SKM-1 treated with dmso at 0.1 percent for 144 hours (cell line): ENCODE measurements around the gene SLC9A2.

Experiments used
- DNase-seq: peaks from one replicate; lab custom pipeline; 2025; ENCODE audit not compliant: unreplicated experiment; lab: John Stamatoyannopoulos, UW

SLC9A2 gene, protein sequence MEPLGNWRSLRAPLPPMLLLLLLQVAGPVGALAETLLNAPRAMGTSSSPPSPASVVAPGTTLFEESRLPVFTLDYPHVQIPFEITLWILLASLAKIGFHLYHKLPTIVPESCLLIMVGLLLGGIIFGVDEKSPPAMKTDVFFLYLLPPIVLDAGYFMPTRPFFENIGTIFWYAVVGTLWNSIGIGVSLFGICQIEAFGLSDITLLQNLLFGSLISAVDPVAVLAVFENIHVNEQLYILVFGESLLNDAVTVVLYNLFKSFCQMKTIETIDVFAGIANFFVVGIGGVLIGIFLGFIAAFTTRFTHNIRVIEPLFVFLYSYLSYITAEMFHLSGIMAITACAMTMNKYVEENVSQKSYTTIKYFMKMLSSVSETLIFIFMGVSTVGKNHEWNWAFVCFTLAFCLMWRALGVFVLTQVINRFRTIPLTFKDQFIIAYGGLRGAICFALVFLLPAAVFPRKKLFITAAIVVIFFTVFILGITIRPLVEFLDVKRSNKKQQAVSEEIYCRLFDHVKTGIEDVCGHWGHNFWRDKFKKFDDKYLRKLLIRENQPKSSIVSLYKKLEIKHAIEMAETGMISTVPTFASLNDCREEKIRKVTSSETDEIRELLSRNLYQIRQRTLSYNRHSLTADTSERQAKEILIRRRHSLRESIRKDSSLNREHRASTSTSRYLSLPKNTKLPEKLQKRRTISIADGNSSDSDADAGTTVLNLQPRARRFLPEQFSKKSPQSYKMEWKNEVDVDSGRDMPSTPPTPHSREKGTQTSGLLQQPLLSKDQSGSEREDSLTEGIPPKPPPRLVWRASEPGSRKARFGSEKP

DNA sequence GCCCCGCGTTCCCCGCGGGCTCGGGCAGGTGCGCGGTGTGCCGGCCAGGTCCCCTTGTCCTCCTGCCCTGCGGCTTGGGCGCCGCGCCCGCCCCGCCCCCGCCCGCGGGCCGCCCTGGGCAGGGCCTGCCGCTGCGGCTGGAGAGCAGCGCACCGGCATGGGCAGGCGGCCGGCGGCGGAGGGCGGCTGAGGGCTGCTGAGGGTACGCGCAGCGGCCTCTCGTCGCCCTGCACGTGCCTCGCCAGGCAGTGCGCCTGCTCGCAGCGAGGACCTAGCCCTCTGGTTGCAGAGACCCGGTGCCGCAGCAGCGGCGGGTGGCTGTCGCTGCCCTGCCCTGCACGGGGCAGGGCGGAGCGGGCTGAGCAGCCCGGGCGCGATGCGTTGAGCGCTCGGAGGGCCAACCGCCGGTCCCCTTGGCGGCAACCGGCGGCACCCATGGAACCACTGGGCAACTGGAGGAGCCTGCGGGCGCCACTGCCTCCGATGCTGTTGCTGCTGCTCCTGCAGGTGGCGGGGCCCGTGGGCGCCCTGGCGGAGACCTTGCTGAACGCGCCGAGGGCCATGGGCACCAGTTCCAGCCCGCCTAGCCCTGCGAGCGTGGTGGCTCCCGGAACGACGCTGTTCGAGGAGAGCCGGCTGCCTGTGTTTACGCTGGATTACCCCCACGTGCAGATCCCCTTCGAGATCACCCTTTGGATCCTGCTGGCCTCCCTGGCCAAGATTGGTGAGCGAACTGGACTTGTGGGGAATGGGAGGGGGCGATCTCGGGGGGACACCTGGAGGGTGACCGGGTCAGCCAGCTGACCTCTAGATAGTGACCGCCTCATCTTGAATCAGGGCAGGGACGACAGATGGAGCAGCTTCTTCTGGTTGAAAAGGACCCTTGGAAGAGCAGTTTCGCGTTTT, at the start of gene SLC9A2:
SLC9A2 (plus strand) TSS at position 140 of the 906 bp plus-strand sequence; CDS start at position 436, 296 bp downstream.
- no peak for DNase-seq

DNA sequence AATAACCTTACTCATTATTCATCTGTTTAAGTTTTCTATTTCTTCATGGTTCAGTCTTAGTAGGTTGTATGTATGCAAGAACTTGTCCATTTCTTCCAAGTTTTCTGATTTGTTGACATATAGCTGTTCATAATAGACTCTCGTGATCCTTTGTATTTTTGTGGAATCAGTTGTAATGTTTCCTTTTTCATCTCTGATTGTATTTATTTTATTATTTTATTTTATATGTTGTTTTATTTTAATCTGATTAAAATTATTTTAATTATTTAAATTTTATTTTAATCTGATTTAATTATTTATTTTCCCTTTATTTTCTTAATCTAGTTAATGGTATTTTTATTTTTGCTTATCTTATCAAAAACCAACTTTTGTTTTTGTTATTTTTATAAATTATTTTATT, 43.5 kb upstream of the SLC9A2 start:
- DNase-seq, result no peak

DNA sequence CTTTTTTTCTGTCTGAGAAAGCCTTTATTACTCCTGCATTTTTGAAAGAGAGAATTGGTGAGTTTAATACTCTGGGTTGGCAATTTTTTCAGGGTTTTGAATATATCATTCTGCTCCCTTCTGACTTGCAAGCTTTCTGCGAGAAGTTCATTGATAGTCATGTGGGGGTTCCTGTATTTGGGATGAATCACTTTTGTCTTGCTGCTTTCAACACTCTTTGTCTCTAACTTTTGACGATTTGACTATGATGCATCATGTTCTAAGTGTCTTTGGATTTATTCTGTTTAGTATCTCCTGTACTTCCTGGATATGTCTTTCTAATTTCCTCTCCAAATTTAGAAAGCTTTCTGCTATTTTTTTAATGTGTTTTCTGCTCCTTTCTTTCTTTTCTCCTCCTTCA, 41.0 kb upstream of the SLC9A2 start:
- DNase-seq, result no peak

DNA sequence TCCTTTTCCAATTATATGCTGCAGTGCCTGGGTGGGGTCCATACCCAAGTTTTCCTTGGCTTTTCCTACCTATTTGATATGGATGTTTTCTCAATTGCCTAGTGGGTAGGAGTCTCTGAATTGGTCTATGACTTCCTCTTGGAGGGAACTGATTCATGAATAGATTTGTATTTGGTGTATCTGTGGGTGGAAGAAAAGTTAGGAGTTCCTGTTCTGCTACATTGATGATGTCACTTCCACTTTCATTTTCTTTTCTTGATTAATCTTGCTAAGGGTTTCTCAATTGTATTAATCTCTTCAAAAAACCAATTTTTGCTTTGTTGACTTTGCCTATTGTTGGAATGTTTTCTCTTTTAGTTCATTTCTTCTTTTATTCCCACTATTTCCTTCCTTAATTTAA, 37.4 kb upstream of the SLC9A2 start:
- DNase-seq, result peak; percentile 47

DNA sequence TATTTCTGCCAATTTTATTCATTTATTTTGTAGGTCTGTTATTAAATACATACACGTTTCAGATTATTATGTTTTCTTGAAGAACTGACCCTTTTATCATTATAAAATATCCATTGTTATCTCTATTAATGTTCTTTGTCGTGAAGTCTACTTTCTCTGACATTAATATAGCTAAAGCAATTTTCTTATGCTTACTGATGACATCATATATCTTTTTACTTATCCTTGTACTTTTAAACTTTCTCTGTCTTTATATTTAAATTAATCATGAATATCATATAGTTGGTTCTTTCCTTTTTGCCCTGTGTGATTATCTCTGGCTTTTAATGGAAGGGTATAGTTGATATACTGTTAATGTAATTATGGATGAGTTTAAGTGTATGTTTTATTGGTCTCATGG, 36.5 kb upstream of the SLC9A2 start:
- DNase-seq, result no peak

DNA sequence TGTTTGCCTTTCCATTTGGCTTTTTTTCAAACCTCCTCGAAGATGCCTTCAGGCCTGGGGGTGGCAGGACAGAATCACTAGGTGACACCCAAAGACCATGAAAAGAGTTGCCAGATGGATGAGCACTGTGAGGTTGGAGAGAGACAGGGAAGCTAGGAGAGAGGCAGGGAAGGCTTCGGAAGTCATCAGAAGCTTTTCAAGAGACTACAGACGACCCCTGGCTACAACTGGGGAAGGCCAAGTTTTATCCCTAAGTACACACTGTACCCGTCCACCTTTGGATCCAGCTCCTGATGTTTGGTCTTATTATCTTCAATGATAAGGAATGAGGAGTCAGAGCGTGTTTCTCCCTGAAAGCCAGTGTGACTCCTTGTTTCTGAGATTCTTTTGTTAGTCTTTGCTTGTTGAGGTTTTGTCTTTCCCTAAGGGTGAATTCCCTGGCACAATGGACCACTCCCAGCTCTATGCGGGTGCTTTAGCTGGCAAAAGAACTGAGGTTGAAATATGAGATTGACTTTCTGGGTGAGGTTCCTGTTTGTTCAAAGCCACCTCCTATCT, 33.4 kb upstream of the SLC9A2 start:
- no peak for DNase-seq

DNA sequence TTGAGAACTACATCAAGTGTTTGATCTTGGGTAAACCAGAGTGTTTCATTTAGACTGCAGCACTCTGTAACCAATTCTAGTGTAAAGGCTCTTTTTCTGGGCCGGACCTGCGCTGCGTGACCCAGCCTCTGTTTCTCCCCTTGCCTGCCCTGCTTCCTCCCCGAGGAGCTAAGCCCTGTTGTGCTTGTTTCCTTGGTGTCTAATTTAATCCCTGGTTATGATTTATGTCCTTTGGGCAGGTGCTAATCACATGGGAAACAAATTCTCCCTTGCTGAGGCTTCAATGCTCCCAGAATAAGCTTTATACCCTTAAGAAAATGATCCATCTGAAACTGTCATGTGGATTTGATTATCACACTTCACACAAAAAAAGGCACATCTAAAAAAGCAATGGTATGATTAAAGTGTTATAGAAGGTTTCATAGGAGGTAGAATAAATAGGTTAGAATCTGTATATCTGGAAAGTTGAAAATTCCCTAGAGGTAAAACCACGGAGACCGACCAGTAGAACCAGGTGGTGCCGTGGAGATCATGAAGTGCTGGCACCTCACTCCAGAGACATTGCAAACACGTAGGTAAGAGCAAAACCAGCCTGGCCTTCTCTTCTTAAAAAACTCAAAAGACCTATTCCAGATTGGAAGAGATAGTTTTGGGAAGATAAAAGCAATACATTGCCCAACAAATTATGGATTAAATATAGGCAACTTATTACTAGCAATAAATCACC, 31.0 kb upstream of the SLC9A2 start:
- no peak for DNase-seq

DNA sequence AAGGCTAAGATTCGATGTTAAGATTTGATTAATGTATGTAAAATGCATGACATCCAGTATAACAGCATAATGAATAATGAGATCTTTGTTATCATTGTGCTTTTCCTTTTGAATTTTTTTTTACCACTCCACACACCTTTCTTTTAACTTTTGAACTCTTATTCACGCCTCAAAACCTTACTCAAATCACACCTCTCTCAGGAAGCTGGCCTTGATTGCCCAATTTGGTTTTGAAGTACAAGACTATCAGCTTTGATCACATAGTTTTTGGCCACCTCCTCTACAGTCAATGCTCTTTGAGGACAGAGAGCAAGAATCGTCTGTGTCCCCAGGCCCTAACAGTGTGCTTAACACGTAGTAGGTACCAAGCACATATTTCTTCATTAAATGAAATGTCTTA, 29.9 kb upstream of the SLC9A2 start:
- DNase-seq, result no peak

DNA sequence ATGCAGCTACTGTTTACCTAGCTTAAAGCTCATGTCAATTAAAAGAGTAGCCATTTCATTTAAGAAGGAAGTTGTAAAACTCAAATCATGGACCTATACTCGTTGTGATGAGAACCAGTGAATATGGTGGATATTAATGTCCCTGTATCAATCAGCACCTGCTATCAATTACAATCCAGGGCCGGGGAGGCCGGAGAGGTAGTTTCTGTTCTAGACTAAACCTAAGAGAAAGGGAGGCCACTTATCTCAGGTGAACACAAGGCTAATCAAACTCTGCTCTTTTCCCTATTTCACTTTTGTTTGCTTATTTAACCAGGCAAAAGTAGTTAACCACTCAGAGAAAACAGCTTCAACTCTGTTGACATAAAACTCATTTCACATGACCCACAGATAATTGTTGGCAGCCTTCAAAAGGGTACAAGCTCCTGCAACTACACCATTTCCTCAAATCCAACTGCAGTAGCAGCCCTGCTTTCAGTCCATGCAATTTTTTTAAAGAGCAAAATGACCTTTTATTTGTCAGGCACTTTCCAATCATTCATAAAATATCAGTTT, 27.8 kb upstream of the SLC9A2 start:
- no peak for DNase-seq

DNA sequence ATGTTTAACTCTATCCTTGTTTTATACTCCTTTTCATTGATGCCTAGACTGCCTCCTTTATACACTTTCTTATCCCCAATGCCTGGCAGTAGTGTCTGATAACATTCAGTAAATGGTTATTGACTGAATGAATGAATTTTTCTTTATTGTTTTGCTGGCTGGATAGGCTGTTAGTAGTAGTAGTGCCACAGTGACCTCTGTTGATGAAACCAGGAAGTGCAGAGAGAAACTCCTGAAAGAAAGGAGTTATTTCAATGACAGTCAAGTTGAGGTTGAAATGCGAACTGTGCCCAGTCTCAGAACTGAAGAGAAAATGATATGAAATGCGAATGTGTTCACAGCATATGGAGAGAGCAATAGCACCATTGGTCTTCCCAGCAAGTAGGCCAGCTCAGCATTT, 26.8 kb upstream of the SLC9A2 start:
- peak; percentile 10 for DNase-seq

DNA sequence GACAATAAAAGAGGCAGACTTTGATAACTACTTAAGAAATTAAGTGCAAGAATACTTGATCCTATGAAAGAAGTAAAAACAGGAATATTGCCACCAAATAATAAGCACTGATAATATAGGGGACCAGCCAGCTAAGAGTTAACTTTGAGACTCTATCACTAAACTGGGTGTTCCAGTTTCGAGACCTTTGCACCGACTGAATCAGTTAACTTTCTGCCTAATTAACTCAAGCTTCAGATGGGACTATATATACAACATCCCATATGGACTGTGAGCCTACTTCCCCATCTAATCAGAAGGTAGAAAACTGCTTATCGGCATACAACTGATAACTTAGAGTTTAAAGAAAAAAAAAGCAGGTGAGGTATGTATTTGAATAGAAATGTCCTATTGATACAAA, 25.8 kb upstream of the SLC9A2 start:
- DNase-seq, result no peak

DNA sequence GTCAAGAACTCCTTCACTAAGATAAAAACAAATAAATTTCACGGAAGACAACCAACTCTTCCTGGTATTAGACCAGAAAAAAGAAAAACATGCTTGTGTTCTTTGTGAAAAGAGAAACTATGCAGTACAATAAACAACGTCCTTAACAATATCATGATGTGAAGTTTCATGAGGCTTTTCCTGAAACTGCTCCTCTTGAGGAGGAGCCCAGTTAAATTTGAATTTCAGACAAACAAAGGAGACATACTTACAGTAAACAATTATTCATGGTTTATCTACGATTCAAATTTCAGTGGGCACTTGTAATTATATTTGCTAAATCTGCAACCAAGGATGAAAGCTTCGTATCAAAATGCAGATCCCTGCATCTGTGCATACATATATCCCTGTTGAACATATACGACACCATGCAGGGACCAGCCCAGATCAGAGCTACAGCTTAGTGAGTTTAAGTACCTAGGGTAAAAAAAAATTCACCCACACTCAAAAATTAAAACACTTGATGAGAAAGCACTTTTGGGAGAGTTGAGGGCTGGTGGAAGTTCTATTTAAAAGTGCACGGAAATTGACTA, 24.8 kb upstream of the SLC9A2 start:
- DNase-seq, result no peak

DNA sequence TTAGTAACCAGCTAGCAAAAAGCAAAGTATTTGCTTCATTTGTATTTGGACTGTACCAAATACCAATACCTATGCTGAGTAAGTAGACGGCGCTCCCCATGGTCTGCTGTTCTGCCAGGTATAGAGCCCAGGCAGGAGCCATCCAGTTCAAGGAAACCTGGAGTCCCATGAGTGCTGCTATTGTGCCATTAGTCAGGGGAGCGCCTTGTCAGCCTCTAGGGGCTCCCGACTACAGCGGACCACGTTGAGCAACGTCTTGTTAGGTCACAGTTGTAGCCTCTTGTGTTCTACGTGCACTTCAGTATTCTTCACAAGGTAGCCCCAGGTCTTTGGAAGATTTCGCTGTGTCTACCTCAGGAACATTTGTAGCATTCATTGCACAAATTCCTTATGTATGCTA, 21.6 kb upstream of the SLC9A2 start:
- DNase-seq, result no peak

DNA sequence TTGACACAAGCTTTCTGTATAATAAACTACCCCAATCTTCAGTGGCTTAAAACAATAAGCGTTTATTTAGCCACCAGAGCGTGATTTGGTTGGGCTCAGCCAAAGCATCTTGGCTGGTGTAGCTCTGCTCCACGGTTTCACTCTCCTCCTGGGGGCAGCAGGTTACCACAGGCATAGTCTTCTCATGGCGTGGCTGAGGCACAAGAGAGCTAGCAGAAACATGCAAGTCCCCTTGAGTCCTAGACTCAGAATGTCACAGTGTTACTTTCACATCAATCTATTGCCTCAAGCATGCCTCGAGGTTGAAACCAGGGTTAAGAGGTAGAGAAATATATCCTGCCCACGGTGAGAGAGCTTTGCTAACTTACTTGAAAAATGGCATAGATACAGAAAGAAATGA, 19.9 kb upstream of the SLC9A2 start:
- DNase-seq, result no peak

DNA sequence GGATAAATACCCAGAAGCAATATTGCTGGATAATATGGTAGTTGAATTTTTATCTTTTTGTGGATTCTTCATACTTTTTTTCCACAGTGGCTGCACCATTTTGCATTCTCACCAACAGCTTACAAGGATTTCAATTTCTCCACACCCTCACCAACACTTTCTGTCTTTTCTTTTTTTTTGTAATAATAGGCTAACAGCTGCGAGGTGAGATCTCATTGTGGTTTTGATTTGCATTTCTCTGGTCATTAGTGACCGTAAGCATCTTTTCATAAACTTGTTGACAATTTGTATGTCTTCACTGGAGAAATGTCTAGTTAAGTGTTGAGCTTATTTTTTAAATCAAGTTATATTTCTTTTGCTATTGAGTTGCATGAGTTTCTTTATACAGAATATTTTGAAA, 17.6 kb upstream of the SLC9A2 start:
- no peak for DNase-seq

DNA sequence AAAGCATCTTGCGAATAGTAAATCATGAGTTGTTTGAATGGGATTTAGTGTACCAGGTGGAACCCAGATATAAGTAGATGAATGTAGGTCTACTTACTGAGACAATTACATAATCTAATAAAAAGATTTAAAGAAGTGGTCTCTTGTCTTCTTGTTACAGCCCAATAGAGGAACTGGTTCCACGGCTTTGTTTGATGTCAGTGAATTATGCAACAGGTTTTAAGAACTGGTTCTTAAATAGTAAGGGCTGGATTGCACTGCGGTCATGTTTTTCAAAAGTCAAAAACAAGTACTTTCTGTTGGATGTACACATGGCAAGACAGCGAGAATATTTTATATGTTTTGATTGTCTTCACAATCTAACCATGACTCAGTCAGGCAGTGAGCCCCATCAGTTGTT, 15.4 kb upstream of the SLC9A2 start:
- peak; percentile 69 for DNase-seq

DNA sequence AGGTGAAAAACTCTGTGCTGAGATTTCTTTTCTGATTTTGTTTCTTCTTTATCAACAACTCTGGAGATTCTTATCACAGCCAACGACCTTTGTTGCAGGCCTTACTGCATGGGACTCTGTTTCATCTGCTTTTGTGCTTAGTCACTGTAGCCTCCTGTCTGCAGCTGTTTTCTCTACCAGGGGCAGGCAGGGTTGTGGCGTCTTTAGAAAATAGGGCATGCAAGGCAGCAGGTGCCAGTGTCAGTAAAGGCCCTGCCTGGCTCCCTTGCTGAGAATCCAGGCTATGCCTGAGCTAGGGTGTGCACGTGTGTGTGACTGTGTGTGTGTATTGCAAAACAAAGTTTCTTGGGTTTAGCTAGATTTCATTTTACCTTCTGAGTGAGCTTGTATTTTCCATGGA, 14.6 kb upstream of the SLC9A2 start:
- no peak for DNase-seq

DNA sequence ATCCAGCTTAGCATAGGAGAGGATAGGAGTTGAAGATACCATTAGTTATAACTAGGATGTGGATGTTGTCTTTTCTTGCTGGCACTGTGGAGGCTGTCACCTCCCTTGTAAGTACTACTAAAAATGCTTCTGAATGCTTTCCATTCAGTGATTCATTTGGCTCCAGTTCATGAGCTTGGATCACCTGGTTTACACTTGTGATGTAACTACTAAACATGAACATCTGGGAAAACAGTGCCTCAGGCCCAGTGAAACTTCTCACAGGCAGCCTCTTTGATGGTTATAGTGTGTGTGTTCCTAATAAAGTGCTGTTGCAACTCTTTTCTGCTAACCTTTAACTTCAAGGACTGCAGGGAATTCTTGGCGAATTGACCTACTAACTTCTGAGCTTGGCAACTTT, 13.0 kb upstream of the SLC9A2 start:
- no peak for DNase-seq

DNA sequence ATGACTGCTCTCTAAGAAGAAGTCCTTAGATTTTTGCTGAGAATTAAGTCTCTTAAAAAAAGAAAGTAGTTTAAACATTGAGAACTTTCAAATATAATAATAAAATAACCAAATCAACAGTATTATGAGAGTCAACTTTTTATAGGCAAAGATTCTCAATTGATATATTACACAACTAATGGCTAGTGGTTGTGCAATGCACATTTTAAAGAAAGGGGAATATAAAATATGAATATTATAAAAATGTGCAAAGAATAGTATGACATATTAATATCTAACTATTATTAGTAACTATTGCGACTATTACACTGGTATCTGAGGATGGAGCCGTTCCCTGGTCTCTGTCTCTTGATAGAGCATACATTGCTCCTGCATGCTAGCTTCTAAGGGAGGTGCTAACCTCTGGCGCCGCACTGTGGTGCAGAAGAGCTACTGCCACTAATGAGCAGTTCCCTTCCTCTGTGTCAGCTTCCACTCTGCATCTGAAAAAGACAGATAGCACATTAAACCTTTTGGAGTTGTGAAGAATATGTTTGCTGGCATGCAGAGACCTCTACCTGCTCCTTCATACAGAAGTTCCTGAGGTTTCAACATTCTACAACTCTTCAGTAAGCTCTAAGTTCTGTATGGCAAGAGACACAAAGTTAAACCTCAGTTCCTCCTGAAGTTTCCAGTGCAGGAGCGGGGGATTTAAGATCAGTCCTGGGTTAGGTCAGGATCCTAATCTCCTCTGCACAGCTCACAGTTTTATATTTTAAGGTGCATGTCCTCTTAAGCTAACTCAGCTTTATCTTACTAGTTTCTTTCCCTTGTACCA, 3.5 kb upstream of the SLC9A2 start:
- peak; percentile 71 for DNase-seq
